H1 (cell line): ENCODE results near the gene SLC35E3. TPM values are rescaled to one million over a fixed set of nuclear protein-coding genes. Genes with fewer than 3 reads are reported as not detected.

Source experiments
- CEBPB ChIP-seq: IDR thresholded peaks from 2 replicates; pipeline ENCODE4 v1.6.1; 2012; ENCODE audit warnings: low read depth, low read length
- EP300 ChIP-seq, 2 experiments: IDR thresholded peaks; 1 replicate in 1 of 2; 2 replicates in 1 of 2; pipeline ENCODE4 v1.6.1; 2011 to 2012; ENCODE audit warnings: low read depth in 2 of 2, low read length in 2 of 2, mild to moderate bottlenecking in 2 of 2, borderline replicate concordance in 1 of 2, inconsistent platforms in 1 of 2, moderate library complexity in 1 of 2
- GTF2F1 ChIP-seq: IDR thresholded peaks from 2 replicates; pipeline ENCODE4 v1.6.1; 2012; ENCODE audit warnings: low read depth, low read length, improper control_type of control experiment, borderline replicate concordance
- KDM4A ChIP-seq: IDR thresholded peaks from one replicate; pipeline ENCODE4 v1.7.1; 2012; ENCODE audit warnings: low read depth, mild to moderate bottlenecking, moderate library complexity, low read length, inconsistent platforms; ENCODE audit not compliant: severe bottlenecking
- MAX ChIP-seq: IDR thresholded peaks from 2 replicates; pipeline ENCODE4 v1.6.1; 2012; ENCODE audit warnings: inconsistent platforms
- POLR2A ChIP-seq, 2 experiments: IDR thresholded peaks; 1 replicate in 1 of 2; 2 replicates in 1 of 2; pipeline ENCODE4 v1.6.1; 2011; ENCODE audit warnings: low read depth in 2 of 2, low read length in 2 of 2, mild to moderate bottlenecking in 2 of 2; ENCODE audit errors: control extremely low read depth in 1 of 2
- SIRT6 ChIP-seq: IDR thresholded peaks from one replicate; pipeline ENCODE4 v1.7.1; 2012; ENCODE audit warnings: low read length, inconsistent platforms
- polyA plus RNA-seq, 7 experiments: library from polyadenylated mRNA; depleted of rRNA in 3 of 7; stranded (reverse) in 5 of 7; unstranded in 2 of 7; fragments of >200 nt in 5 of 7; fragments of 200-250 nt in 2 of 7; gene quantifications; 1 replicate in 5 of 7; 2 replicates in 1 of 7; 4 replicates in 1 of 7; pipeline versions ENCODE4 v1.2.1 to v1.2.3, GENCODE V29; 2011 to 2013; ENCODE audit warnings: missing spikeins in 2 of 7, mixed read lengths in 2 of 7
- total RNA-seq: library from RNA; stranded (reverse); fragmentation: NEBNext Ultra II Directional; extraction: Animal tissue kit (Norgen Biotek cat#: 25700); gene quantifications from 2 replicates; pipeline ENCODE4 v1.2.1, GENCODE V29; 2021

The SLC35E3 gene
- total and polyA plus RNA-seq, 2 of the 8 experiments (the other 6 are each of a cell fraction or from before 2014, with no cell fraction given), result 10.0 to 10.9 TPM

- TF ChIP-seq SIRT6 (no peak), KDM4A (no peak), MAX (no peak), POLR2A (IDR thresholded peaks at IDR 0.05; ENCODE audit: control extremely low read depth in 1 of 2, low read depth in 2 of 2, low read length in 2 of 2) (no peak), CEBPB (no peak), GTF2F1 (no peak), EP300 (IDR thresholded peaks at IDR 0.05; ENCODE audit: borderline replicate concordance in 1 of 2, low read depth in 2 of 2, low read length in 2 of 2) (no peak)
Observed at GRCh38 chr12:68760806-68761441, 14.9 kb downstream of the SLC35E3 start (continued).
